Measurements from ENCODE around the gene BEX5. TPM values are rescaled to one million over a fixed set of nuclear protein-coding genes. Genes with fewer than 3 reads are reported as not detected.
A peak's percentile ranks its signal among the peaks of the same experiment; 100 is the strongest.
"Not testable (repeated sequence)": the region's sequence is repeated elsewhere in the genome, so short reads cannot be mapped to it uniquely, and the experiment has no call there.

BEX5 gene
- polyA plus RNA-seq, 2 donors, result 1.0 to 1.6 TPM

GRCh38 chrX:102126863-102127262 lies 28.9 kb downstream of the BEX5 start:
- no peak overlapping the region for H3K27ac ChIP-seq (ENCODE audit: low read depth in 2 of 2, low read length in 1 of 2)
- no peaks in the 10 kb centered on the region for H3K36me3 ChIP-seq (ENCODE audit: control insufficient read depth in 2 of 2, insufficient read depth in 2 of 2, low read length in 1 of 2)
- H3K4me3 ChIP-seq (ENCODE audit: low read depth in 1 of 2, low read length in 2 of 2), result no peak overlapping the region
- H3K9me3 ChIP-seq (ENCODE audit: control insufficient read depth in 2 of 2, insufficient read depth in 1 of 2, low read depth in 1 of 2, low read length in 1 of 2), result no peaks in the 10 kb centered on the region
- no peaks in the 10 kb centered on the region for H3K4me1 ChIP-seq (ENCODE audit: control insufficient read depth in 2 of 2, insufficient read depth in 2 of 2, low read length in 1 of 2)
- H3K27me3 ChIP-seq (ENCODE audit: control insufficient read depth in 1 of 2, insufficient read depth in 2 of 2, low read length in 2 of 2), result no peaks in the 10 kb centered on the region
- WGBS, 2 donors, result 43 to 47% methylated on average over 8 of the region's 8 CpGs

GRCh38 chrX:102126080-102126818 lies 29.5 kb downstream of the BEX5 start:
- H3K27me3 ChIP-seq (ENCODE audit: control insufficient read depth in 1 of 2, insufficient read depth in 2 of 2, low read length in 2 of 2); H3K4me1 ChIP-seq (ENCODE audit: control insufficient read depth in 2 of 2, insufficient read depth in 2 of 2, low read length in 1 of 2); H3K36me3 ChIP-seq (ENCODE audit: control insufficient read depth in 2 of 2, insufficient read depth in 2 of 2, low read length in 1 of 2); H3K9me3 ChIP-seq (ENCODE audit: control insufficient read depth in 2 of 2, insufficient read depth in 1 of 2, low read depth in 1 of 2, low read length in 1 of 2); H3K4me3 ChIP-seq (ENCODE audit: low read depth in 1 of 2, low read length in 2 of 2): not testable (repeated sequence)
- WGBS, 2 donors, result 16 to 40% methylated on average over 21 of the region's 21 CpGs
- peak overlapping the region in 1 of 2 donors; percentile 6 for H3K27ac ChIP-seq (ENCODE audit: low read depth in 2 of 2, low read length in 1 of 2)

GRCh38 chrX:102125436-102125835 lies 30.3 kb downstream of the BEX5 start, which contains the start of gene TCEAL2:
Gene TCEAL2, plus strand, starts transcription at chrX:102125679. Its CDS starts 1,152 bp downstream, at chrX:102126831.
- WGBS, 2 donors, result 1 to 31% methylated on average over 27 to 33 of the region's 38 CpGs
- Histone ChIP-seq H3K27ac (ENCODE audit: low read depth in 2 of 2, low read length in 1 of 2) (peak within 1 kb of the TSS in 1 of 2 donors; percentile 6), H3K4me3 (ENCODE audit: low read depth in 1 of 2, low read length in 2 of 2) (peak within 1 kb of the TSS in 1 of 2 donors; percentile 29)
- not testable (repeated sequence) for H3K4me1 ChIP-seq (ENCODE audit: control insufficient read depth in 2 of 2, insufficient read depth in 2 of 2, low read length in 1 of 2); H3K9me3 ChIP-seq (ENCODE audit: control insufficient read depth in 2 of 2, insufficient read depth in 1 of 2, low read depth in 1 of 2, low read length in 1 of 2); H3K27me3 ChIP-seq (ENCODE audit: control insufficient read depth in 1 of 2, insufficient read depth in 2 of 2, low read length in 2 of 2); H3K36me3 ChIP-seq (ENCODE audit: control insufficient read depth in 2 of 2, insufficient read depth in 2 of 2, low read length in 1 of 2)

- peak overlapping the region in 1 of 2 donors; percentile 29 for H3K4me3 ChIP-seq (ENCODE audit: low read depth in 1 of 2, low read length in 2 of 2)
- WGBS, 2 donors, result 8 to 25% methylated on average over 6 to 9 of the region's 10 CpGs
Observed at GRCh38 chrX:102125014-102125413, 30.8 kb downstream of the BEX5 start.

GRCh38 chrX:102115748-102116147 lies 40.0 kb downstream of the BEX5 start:
- Histone ChIP-seq H3K4me3 (ENCODE audit: low read depth in 1 of 2, low read length in 2 of 2) (no peak overlapping the region), H3K27ac (ENCODE audit: low read depth in 2 of 2, low read length in 1 of 2) (no peak overlapping the region), H3K27me3 (ENCODE audit: control insufficient read depth in 1 of 2, insufficient read depth in 2 of 2, low read length in 2 of 2) (no peaks in the 10 kb centered on the region), H3K4me1 (ENCODE audit: control insufficient read depth in 2 of 2, insufficient read depth in 2 of 2, low read length in 1 of 2) (no peaks in the 10 kb centered on the region), H3K36me3 (ENCODE audit: control insufficient read depth in 2 of 2, insufficient read depth in 2 of 2, low read length in 1 of 2) (no peaks in the 10 kb centered on the region), H3K9me3 (ENCODE audit: control insufficient read depth in 2 of 2, insufficient read depth in 1 of 2, low read depth in 1 of 2, low read length in 1 of 2) (no peaks in the 10 kb centered on the region)
- WGBS, 2 donors, result 73 to 90% methylated on average over 2 of the region's 2 CpGs

More at GRCh38 chrX:102125014-102125413, 30.8 kb downstream of the BEX5 start:
- H3K27me3 ChIP-seq (ENCODE audit: control insufficient read depth in 1 of 2, insufficient read depth in 2 of 2, low read length in 2 of 2); H3K9me3 ChIP-seq (ENCODE audit: control insufficient read depth in 2 of 2, insufficient read depth in 1 of 2, low read depth in 1 of 2, low read length in 1 of 2); H3K27ac ChIP-seq (ENCODE audit: low read depth in 2 of 2, low read length in 1 of 2); H3K36me3 ChIP-seq (ENCODE audit: control insufficient read depth in 2 of 2, insufficient read depth in 2 of 2, low read length in 1 of 2); H3K4me1 ChIP-seq (ENCODE audit: control insufficient read depth in 2 of 2, insufficient read depth in 2 of 2, low read length in 1 of 2): not testable (repeated sequence)

GRCh38 chrX:102113367-102113766 lies 42.4 kb downstream of the BEX5 start:
- Histone ChIP-seq H3K27me3 (ENCODE audit: control insufficient read depth in 1 of 2, insufficient read depth in 2 of 2, low read length in 2 of 2) (no peaks in the 10 kb centered on the region), H3K9me3 (ENCODE audit: control insufficient read depth in 2 of 2, insufficient read depth in 1 of 2, low read depth in 1 of 2, low read length in 1 of 2) (peaks cover 0 to 4% of the 10 kb centered on the region in 2 donors), H3K4me3 (ENCODE audit: low read depth in 1 of 2, low read length in 2 of 2) (no peak overlapping the region), H3K27ac (ENCODE audit: low read depth in 2 of 2, low read length in 1 of 2) (no peak overlapping the region), H3K4me1 (ENCODE audit: control insufficient read depth in 2 of 2, insufficient read depth in 2 of 2, low read length in 1 of 2) (no peaks in the 10 kb centered on the region), H3K36me3 (ENCODE audit: control insufficient read depth in 2 of 2, insufficient read depth in 2 of 2, low read length in 1 of 2) (no peaks in the 10 kb centered on the region)
- 57 to 70% methylated on average over 4 of the region's 4 CpGs for WGBS, 2 donors

Other genes starting within 250 kb of the BEX5 start
- gene ZMAT1, start 223.9 kb downstream of the BEX5 start, polyA plus RNA-seq, result 1 to 10 TPM; 1.6 to 3.9 TPM
- gene TCEAL2, start 30.3 kb downstream of the BEX5 start, polyA plus RNA-seq, result 1 to 10 TPM; 1.6 to 3.5 TPM
- not detected for gene TCEAL6, start 13.5 kb downstream of the BEX5 start, polyA plus RNA-seq
- gene TCP11X1, start 59.3 kb upstream of the BEX5 start, polyA plus RNA-seq, result not detected
- not detected for gene NXF2, start 91.2 kb upstream of the BEX5 start, polyA plus RNA-seq